GM19395 (cell line): Measurements from ENCODE around the gene KRT26.

ENCODE experiments used
- ATAC-seq: cut with Tn5 transposase; IDR thresholded peaks from one replicate; pipeline ENCODE4 v1.9.1; 2021; ENCODE audit warnings: mild to moderate bottlenecking, moderate library complexity; ENCODE audit not compliant: unreplicated experiment

The KRT26 gene

DNA sequence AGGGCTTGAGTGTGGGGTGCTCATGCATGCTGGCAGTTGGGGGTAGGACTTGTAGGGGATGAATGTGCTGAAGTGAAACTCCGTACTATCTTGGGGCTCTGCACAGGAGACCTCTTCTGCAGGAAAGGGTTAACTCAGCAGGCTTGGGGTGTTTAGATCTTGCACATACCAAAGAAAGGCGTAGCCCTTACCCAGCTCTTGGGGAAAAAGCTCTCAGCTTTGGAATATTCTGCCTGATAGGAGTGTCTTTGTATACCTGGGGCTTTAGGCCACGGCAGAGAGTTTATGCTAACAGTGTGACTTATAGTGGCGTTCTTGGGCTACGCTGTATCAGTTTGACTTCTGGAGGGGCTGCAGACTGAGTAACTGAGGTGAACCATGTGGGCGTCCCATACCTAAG lies 38.0 kb downstream of the KRT26 start:
- no peak for ATAC-seq

DNA sequence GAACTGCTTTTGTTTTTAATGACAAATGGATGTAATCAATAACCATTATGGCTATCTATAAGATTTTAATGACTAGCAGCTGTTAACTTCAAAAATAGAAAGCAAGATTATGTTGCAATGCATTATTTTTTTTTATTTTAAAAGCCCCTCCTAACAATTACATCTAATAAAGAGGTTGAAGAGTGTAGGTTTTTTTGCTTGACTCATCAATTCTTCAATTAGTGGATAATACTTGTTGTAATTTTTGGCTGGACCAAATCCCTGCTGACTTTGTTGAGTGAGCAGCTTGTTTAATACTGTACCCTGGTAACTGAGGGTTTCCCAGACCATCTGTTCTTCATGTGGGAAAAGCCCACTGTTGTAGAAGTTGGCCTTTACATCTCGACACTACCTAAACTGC lies 41.0 kb downstream of the KRT26 start:
- no peak for ATAC-seq

DNA sequence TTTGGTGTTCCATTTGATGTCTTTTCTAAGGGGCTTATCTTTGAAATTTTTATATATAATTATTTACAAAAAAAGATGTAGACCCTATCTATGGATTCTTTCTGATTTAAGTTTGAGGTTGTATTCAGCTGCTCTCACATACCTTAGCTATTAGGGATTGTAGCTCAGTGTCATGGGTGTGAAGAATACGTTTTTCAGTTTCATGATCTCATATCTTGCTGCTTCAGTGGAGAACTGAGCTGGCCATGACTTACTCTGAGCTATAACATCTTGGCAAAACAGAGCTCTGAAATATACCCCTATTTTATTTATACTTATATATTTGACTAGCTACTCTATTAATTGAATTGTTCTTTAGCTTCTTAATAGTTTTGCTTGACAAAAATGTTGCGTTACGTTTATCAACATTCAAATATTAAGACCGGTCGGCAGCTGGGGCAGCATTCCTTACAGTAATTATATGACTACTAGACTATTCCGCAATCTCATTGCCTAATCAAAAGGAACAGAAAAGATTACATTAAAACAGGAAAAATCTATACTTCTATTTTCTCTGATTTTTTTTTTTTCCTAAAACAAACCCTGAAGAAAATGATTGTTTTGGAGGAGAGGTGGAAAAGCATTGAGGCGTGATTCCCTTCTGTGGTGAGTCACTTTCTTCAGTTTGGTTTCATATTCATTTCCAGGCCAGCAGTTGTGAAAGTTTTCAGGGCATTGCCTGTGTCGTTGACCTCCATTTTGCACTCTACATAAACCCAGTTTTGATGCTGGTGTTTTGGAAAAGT lies 44.4 kb downstream of the KRT26 start:
- ATAC-seq = no peak

DNA sequence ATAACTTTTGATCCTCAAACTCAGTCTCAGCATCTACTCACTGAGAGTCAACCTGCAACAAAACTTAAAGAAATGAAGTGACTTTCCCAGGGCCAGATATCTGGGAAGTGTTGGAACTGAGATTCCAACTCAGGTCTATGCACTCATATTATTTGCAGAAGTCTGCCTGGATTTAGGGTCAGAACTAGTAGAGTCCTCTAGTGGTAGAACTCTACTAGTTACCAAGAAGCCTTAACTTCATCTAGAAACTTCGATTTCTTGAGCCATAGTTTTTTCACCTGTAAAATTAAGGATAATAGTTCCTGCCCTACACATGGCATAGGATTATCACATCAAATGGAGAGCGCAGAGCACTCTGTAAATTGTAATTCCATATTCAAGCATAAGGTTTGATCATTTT lies 45.1 kb downstream of the KRT26 start:
- no peak for ATAC-seq

DNA sequence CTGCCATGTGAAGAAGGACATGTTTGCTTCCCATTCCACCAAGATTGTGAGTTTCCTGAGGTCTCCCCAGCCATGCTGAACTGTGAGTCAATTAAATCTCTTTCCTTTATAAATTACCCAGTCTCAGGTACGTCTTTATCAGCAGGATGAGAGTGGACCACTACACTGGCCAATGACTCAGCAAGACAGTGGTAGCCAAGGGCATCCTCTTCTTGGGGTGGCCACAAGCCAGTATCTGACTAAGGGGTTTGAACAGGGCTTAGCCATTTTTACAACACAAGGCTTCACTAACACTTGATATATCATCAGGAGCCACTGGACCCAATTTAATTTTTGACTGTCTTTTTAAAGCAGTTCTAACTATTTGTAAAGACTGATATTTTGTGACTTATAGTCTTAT lies 47.3 kb downstream of the KRT26 start:
- no peak for ATAC-seq

DNA sequence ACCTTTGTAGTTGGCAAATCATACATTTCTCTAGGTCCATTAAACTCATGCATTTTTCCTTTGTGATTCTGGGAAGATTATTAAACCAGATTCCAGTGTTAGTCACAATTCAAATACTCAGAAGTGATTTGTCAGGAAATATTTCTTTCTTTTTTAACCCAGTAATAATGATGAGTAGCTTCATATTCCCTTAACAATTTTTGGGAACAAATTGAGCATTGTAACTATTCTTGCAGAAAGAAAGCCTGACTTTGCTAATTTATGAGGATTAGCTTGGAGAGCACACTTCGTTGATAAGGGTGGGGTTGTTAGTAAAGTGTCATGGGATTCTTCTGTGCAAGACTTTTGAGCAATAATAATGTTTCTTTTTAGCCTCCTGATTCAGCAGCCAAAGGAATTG lies 49.8 kb downstream of the KRT26 start:
- ATAC-seq = no peak

DNA sequence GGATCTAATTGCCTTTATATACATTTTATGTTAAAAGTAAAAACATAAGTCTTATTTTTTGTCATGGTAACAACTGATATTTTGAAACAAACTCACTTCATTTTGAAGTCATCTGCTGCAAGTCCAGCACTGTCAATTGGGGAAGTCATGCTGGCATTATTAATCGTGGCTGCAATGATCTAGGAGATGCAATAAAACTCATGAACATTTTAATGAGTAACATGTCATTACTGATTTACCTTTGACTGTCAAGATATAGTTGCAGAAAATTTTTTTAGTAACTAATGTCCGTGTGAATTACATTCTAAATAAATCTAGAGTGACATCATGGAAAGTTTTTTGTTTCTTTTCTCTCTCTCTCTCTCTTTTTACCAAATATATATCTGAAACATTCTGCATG lies 51.1 kb downstream of the KRT26 start:
- ATAC-seq = no peak

DNA sequence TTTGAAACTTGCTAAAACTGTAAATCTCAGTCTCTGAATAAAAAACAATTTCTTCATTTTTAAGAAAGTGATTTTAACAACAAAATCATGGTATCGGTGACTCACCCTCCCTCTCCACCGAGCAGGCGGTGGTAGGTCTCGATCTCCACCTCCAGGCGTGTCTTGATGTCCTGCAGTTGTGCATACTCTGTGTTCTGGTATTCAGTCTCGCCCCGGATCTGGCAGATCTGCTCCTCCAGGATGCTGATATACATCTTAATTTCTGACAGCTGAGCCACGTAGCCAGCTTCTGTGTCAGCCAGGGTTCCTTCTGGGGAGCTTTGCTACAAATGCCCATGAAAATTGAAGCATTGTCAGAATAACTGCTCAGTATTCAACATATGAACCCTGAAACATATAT lies 53.1 kb downstream of the KRT26 start:
- no peak for ATAC-seq

DNA sequence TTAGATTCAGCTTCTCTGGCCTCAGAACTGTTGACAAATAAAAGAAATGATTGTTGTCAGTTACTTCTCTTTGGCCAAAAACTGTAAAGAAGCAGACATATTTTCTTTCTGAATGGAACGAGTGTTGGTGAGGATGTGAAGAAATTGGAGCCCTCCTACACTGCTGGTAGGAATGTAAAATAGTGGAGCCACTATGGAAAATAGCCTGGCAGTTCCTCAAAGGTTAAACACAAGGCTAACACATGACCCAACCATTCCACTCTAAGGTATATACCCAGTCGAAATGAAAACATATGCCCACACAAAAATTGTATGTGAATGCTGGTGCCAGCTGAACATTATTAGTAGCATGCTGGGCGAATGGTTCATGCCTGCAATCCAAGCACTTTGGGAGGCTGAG lies 54.2 kb downstream of the KRT26 start:
- ATAC-seq = no peak
